ENCODE data around the gene RNASE12. TPM values are rescaled to one million over a fixed set of nuclear protein-coding genes. Genes with fewer than 3 reads are reported as not detected.

The RNASE12 gene
- total and polyA plus RNA-seq, 9 of the 15 experiments (the other 6 are each of a cell fraction or from before 2014, with no cell fraction given) = 0.24 TPM; not detected in 8

DNA sequence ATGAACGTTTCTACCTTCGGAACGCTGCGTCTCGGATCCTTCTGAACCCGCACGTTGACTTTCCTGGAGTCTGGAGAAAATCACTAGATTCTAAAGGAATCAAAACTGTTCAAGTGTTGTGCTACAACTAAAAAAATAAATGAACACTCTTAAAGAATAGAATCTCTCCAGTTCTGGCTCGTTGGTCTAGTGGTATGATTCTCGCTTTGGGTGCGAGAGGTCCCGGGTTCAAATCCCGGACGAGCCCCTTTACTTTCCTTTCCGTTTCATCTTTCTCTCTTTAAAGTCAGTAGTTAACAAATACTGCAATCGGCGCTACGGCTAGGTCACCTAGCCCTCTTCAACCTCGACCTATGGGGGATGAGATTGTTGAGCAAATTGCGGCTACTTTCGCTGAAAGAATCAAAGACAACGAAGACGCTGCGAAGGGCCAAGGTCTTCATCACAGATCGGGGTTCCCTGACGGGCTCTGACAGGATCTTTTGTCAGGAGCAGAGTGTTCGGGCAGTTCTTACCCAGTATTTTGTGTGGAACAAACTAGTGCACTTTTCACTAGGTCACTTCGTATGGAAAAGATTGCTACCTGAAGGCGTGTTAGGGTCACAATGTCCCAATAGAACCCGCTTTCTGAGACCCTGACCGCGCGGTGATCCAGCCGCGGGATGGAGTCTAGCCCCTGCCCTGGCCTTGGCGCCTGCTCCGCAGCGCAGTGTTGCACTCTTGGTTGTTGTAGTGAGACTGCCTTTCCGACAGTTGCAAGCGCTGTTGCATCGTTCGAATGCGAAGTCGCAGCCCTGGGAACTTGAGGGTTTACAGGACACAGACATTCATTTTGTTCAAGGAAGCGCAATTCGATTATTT is 41.9 kb upstream of the RNASE12 start (continued):
- TF ChIP-seq FOXA1 (IDR thresholded peaks at IDR 0.05; ENCODE audit: borderline replicate concordance) (no peak), ZNF512 (tag; IDR thresholded peaks at IDR 0.05) (no peak), TCF7L2 (IDR thresholded peaks at IDR 0.05; ENCODE audit: low read depth, low read length) (no peak), CEBPG (CRISPR knock-in tag; IDR thresholded peaks at IDR 0.05) (peak; percentile 19; the same call in 1 of the 2 replicates), CEBPG (tag; conservative IDR thresholded peaks at IDR 0.05 in 1 of 2, IDR thresholded peaks at IDR 0.05 in 1 of 2) (peak; percentile 6 to 48; a peak in 1 of 4 replicates), SMAD2 (IDR thresholded peaks at IDR 0.05; ENCODE audit: low read depth, low read length) (no peak), EGR1 (conservative IDR thresholded peaks at IDR 0.05) (no peak), ZNF766 (CRISPR knock-in tag; conservative IDR thresholded peaks at IDR 0.05) (no peak), PHF21A (IDR thresholded peaks at IDR 0.05; ENCODE audit: borderline replicate concordance, low read depth) (no peak), ESRRB (CRISPR knock-in tag; IDR thresholded peaks at IDR 0.05; ENCODE audit: borderline replicate concordance) (no peak), ZBTB8A (IDR thresholded peaks at IDR 0.05; ENCODE audit: partially characterized antibody) (no peak), ZNF589 (CRISPR knock-in tag; IDR thresholded peaks at IDR 0.05; ENCODE audit: low read depth) (no peak), PHB2 (IDR thresholded peaks at IDR 0.05; ENCODE audit: low read depth) (no peak), ZBTB2 (IDR thresholded peaks at IDR 0.05) (no peak), TCF3 (CRISPR knock-in tag; IDR thresholded peaks at IDR 0.05) (no peak), ILK (tag; IDR thresholded peaks at IDR 0.05; ENCODE audit: borderline replicate concordance, low read depth) (no peak), ARID4B (CRISPR knock-in tag; IDR thresholded peaks at IDR 0.05) (no peak)
- TF ChIP-seq, protein P1, sequence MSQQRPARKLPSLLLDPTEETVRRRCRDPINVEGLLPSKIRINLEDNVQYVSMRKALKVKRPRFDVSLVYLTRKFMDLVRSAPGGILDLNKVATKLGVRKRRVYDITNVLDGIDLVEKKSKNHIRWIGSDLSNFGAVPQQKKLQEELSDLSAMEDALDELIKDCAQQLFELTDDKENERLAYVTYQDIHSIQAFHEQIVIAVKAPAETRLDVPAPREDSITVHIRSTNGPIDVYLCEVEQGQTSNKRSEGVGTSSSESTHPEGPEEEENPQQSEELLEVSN (IDR thresholded peaks at IDR 0.05; ENCODE audit: borderline replicate concordance in 1 of 2, extremely low read depth in 1 of 2, insufficient read depth in 1 of 2, insufficient read length in 1 of 2, low read depth in 1 of 2, low read length in 1 of 2, poor library complexity in 1 of 2, severe bottlenecking in 1 of 2) = no peak

Measured in K562 (cell line).